Stomach smooth muscle (tissue), 2 donors: ENCODE results near the gene GPR149.

Experiments
- H3K27ac ChIP-seq: one replicate; pipeline ENCODE4 v1.7.0; 2013; ENCODE audit warnings: mild to moderate bottlenecking, low read length, inconsistent platforms
- H3K27me3 ChIP-seq, 2 donors: one replicate each; pipeline ENCODE4 v1.7.0; 2013; ENCODE audit warnings: low read length in 2 of 2; ENCODE audit not compliant: insufficient read depth in 2 of 2, control insufficient read depth in 1 of 2
- H3K36me3 ChIP-seq, 2 donors: one replicate each; pipeline ENCODE4 v1.7.0; 2013; ENCODE audit warnings: low read length in 2 of 2; ENCODE audit not compliant: control insufficient read depth in 2 of 2, insufficient read depth in 2 of 2
- H3K4me1 ChIP-seq: one replicate; pipeline ENCODE4 v1.7.0; 2013; ENCODE audit warnings: low read length; ENCODE audit not compliant: control insufficient read depth, insufficient read depth
- H3K4me3 ChIP-seq, 2 donors: one replicate each; pipeline ENCODE4 v1.7.0; 2013; ENCODE audit warnings: low read length in 2 of 2
- H3K9ac ChIP-seq, 2 donors: one replicate each; pipeline ENCODE4 v1.7.0; 2013; ENCODE audit warnings: low read length in 2 of 2, mild to moderate bottlenecking in 1 of 2
- H3K9me3 ChIP-seq, 2 donors: one replicate each; pipeline ENCODE4 v1.7.0; 2013; ENCODE audit warnings: low read length in 2 of 2; ENCODE audit not compliant: control insufficient read depth in 2 of 2
- donor health status: healthy.
- donor health status: Pancreatic carcinoma.

The GPR149 gene

GRCh38 chr3:154422694-154423093 is 7.3 kb downstream of the GPR149 start:
- Histone ChIP-seq H3K36me3 (no peaks in the 10 kb centered on the region), H3K9me3 (no peaks in the 10 kb centered on the region), H3K27me3 (peaks cover 5 to 6% of the 10 kb centered on the region in 2 donors)

DNA sequence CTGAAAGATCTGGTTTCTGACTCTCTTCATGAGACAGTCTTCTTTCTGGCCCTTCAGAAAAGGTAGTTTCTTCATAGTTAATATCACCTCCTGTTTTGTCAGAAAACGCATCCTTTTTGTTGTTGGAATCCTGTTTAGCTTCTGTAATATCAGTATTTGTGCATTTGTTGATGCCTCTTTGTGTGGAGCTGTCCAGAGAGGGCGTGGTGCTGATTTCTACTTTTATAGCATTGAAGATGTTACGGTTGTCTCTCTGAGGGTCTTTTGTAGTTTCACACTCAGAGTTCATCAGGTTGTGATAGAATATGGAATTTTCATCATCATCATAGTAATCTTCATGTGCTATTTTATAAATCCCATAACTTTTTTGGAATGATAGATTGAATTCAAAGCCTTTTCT is 8.9 kb downstream of the GPR149 start:
- no peaks in the 10 kb centered on the region for H3K4me1 ChIP-seq
- H3K27me3 ChIP-seq: no peaks in the 10 kb centered on the region
- H3K9ac ChIP-seq: no peak overlapping the region
- no peak overlapping the region for H3K27ac ChIP-seq
- no peaks in the 10 kb centered on the region for H3K9me3 ChIP-seq
- no peak overlapping the region for H3K4me3 ChIP-seq
- H3K36me3 ChIP-seq: no peaks in the 10 kb centered on the region

More at GRCh38 chr3:154422694-154423093, 7.3 kb downstream of the GPR149 start:
- Histone ChIP-seq H3K4me3 (no peak overlapping the region), H3K9ac (no peak overlapping the region), H3K4me1 (no peaks in the 10 kb centered on the region), H3K27ac (no peak overlapping the region)

DNA sequence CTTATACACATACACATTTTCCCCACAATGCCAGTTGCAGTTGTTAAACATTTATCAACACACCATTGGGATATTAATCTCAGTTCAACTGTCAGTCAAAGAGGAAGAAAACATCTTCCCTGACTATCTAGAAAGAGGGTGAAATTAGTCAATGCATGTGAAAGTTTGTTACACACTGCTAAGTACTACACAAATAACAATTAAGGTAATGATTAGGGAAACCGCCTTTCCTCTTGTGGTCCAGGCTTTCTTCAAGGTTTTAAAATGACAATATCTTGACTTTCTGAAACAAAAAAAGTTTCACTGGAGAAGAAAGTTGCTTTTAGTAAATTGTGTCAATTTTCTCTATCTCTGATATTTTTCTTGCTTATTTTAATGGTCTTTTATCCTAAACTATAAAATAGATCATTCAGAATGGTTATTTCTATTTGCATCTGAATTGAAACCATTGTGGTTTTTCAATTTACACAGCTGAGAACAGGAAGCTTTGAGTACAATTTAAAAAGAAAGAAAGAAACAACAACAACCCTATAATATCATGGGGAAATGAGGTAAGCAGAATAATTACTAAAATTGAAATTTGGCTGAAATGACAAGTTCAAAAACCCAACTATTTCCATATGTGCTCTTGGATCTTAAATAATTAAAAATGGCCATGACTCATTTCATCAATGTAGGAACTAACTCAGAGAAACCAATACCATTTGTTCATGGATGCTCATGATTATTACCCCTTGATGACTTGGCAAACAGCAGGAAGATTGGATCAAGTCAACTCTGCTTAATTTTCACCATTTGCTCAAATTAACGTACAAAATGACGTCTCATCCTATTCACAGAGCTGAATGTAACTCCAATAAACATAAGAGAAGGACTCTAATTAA is 31.7 kb downstream of the GPR149 start:
- Histone ChIP-seq H3K27ac (no peak overlapping the region), H3K27me3 (no peaks in the 10 kb centered on the region), H3K9me3 (no peaks in the 10 kb centered on the region), H3K36me3 (no peaks in the 10 kb centered on the region), H3K4me1 (no peaks in the 10 kb centered on the region), H3K9ac (no peak overlapping the region), H3K4me3 (no peak overlapping the region)

- no peak overlapping the region for H3K4me3 ChIP-seq
- no peaks in the 10 kb centered on the region for H3K36me3 ChIP-seq
- H3K4me1 ChIP-seq: no peaks in the 10 kb centered on the region
- no peaks in the 10 kb centered on the region for H3K9me3 ChIP-seq
- no peak overlapping the region for H3K9ac ChIP-seq
- no peak overlapping the region for H3K27ac ChIP-seq
- no peaks in the 10 kb centered on the region for H3K27me3 ChIP-seq
These were observed 40.1 kb downstream of the GPR149 start for GRCh38 chr3:154389861-154390260.

DNA sequence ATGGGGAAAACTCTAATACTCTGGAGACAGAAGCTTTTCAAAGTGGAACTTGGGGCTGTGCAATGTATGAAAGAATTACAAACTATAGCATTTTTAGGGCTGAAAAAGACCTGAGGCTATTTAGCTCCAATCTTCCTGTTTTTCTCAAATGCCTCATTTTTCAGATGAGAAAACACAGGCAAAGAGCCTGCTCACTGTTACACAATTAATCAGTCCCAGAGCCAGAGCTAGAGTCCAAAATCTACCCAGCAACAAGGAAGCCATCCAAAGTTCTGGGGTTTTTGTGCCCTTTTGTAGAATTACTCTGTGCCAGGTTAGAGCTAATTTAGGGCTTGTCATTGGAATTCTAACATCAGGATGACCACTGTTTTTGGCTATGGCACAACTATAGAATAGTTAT is 45.5 kb downstream of the GPR149 start:
- no peaks in the 10 kb centered on the region for H3K27me3 ChIP-seq
- H3K4me3 ChIP-seq: no peak overlapping the region
- H3K36me3 ChIP-seq: no peaks in the 10 kb centered on the region
- no peaks in the 10 kb centered on the region for H3K4me1 ChIP-seq
- no peaks in the 10 kb centered on the region for H3K9me3 ChIP-seq
- H3K9ac ChIP-seq: no peak overlapping the region
- no peak overlapping the region for H3K27ac ChIP-seq

DNA sequence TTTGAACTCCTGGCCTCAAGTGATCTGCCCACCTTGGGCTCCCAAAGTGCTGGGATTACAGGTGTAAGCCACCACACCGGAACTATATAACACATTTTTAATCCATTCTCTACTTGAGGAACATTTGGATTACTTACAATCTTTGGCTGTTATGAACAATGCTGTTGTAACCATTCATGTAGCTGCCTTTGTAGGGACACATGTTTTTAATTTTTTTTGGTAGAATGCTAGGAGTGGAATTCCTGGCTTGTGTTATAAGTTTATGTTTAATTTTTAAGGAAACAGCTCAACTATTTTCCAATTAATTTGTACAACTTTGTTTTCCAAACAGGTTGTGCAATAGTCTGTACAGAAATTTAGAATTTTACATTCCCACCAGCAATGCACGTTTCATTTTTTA is 51.7 kb downstream of the GPR149 start:
- Histone ChIP-seq H3K9ac (no peak overlapping the region), H3K27me3 (no peaks in the 10 kb centered on the region), H3K27ac (no peak overlapping the region), H3K4me1 (no peaks in the 10 kb centered on the region), H3K36me3 (no peaks in the 10 kb centered on the region), H3K9me3 (no peaks in the 10 kb centered on the region), H3K4me3 (no peak overlapping the region)

DNA sequence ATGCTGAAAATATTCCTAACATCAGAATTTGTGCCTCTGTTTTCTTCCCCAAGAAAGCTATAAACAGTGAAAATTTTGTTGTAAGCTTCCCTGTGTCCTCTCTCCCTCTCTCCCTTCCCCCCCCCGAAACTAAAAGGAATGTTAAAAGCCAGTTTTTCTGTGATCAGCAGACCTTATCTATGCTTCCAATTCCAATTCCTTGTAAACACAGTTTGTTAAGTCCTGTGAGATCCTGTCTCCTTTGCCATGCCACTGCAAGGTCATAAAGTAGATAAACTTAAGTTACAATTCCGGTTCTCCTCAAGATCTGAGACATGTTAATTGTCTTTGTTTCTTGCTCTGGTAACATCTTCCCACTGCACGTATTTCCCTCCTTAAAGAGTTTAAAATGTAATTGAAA is 62.8 kb downstream of the GPR149 start:
- Histone ChIP-seq H3K27ac (no peak overlapping the region), H3K9ac (no peak overlapping the region), H3K4me3 (no peak overlapping the region), H3K36me3 (no peaks in the 10 kb centered on the region), H3K4me1 (no peaks in the 10 kb centered on the region), H3K9me3 (no peaks in the 10 kb centered on the region), H3K27me3 (no peaks in the 10 kb centered on the region)

DNA sequence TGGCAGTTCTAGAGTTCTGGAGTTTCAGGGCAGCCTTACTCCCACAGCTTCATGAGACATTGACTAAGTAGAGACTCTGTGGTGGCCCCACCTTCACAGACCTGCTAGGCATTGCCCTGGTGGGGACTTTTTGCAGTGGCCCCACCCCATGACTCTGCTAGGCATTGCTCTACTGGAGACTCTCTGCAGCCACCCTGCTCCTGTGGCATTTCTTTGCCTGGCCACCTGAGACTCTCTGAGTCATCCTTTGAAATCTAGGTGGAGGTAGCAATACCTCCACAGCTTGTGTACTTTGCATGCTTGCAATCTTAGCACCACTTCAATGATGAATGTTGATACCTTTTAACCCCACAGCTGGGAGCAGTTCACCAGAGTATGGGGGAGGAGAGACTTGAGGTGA is 65.1 kb downstream of the GPR149 start:
- Histone ChIP-seq H3K27ac (no peak overlapping the region), H3K4me1 (no peaks in the 10 kb centered on the region), H3K9me3 (no peaks in the 10 kb centered on the region), H3K4me3 (no peak overlapping the region), H3K9ac (no peak overlapping the region), H3K36me3 (no peaks in the 10 kb centered on the region), H3K27me3 (no peaks in the 10 kb centered on the region)

GRCh38 chr3:154361099-154361498 is 68.9 kb downstream of the GPR149 start:
- Histone ChIP-seq H3K9me3 (no peaks in the 10 kb centered on the region), H3K4me3 (no peak overlapping the region), H3K27me3 (no peaks in the 10 kb centered on the region), H3K9ac (no peak overlapping the region), H3K4me1 (no peaks in the 10 kb centered on the region), H3K27ac (no peak overlapping the region), H3K36me3 (no peaks in the 10 kb centered on the region)

GRCh38 chr3:154356009-154356408 is 74.0 kb downstream of the GPR149 start:
- Histone ChIP-seq H3K27ac (no peak overlapping the region), H3K4me1 (no peaks in the 10 kb centered on the region), H3K36me3 (no peaks in the 10 kb centered on the region), H3K9me3 (no peaks in the 10 kb centered on the region), H3K27me3 (no peaks in the 10 kb centered on the region), H3K9ac (no peak overlapping the region), H3K4me3 (no peak overlapping the region)

DNA sequence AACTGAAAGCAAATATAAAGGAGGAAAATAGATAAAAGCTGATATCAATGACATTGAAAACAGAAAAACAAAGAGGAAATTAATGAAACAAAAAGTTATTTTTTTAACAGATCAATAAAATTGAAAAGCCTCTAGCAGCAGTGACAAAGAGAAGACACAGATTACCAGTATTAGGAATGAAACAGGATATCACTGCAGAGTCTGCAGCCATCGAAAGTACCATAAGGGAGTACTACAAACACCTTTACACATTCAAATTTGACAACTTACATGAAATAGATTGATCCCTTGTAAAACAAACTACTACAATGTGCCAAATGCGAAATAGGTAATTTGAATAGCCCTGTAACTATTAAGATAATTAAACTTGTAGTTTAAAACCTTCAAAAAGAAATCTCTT is 80.8 kb downstream of the GPR149 start:
- Histone ChIP-seq H3K27ac (no peak overlapping the region), H3K4me3 (no peak overlapping the region), H3K4me1 (no peaks in the 10 kb centered on the region), H3K36me3 (no peaks in the 10 kb centered on the region), H3K9me3 (no peaks in the 10 kb centered on the region), H3K9ac (no peak overlapping the region), H3K27me3 (no peaks in the 10 kb centered on the region)
